Measurements from ENCODE around the gene STX5. TPM values are rescaled to one million over a fixed set of nuclear protein-coding genes. Genes with fewer than 3 reads are reported as not detected.
"Not testable (repeated sequence)": the region's sequence is repeated elsewhere in the genome, so short reads cannot be mapped to it uniquely, and the experiment has no call there.

Gene STX5
- total and polyA plus RNA-seq, 4 donors: 19.8 to 47.6 (median 37.7) TPM

- Histone ChIP-seq H3K27ac (ENCODE audit: low read depth in 1 of 2, low read length in 1 of 2) (no peak overlapping the region), H3K9me3 (ENCODE audit: control insufficient read depth in 4 of 4, insufficient read depth in 3 of 4, low read length in 3 of 4) (no peaks in the 10 kb centered on the region), H3K27me3 (ENCODE audit: control insufficient read depth in 3 of 3, insufficient read depth in 3 of 3, low read length in 2 of 3) (no peaks in the 10 kb centered on the region), H3K4me3 (no peak overlapping the region), H3K36me3 (ENCODE audit: control insufficient read depth in 4 of 4, insufficient read depth in 4 of 4, low read length in 4 of 4) (no peaks in the 10 kb centered on the region), H3K4me1 (ENCODE audit: control insufficient read depth in 5 of 5, insufficient read depth in 5 of 5, low read length in 5 of 5) (peaks cover 0 to 10% (median 4%) of the 10 kb centered on the region in 5 donors), H3K9ac (ENCODE audit: insufficient read depth in 1 of 2, low read length in 2 of 2) (no peak overlapping the region)
- ATAC-seq (ENCODE audit: insufficient read depth, low FRiP score) (no peak), DNase-seq (no peak)
- TF ChIP-seq CTCF (IDR thresholded peaks at IDR 0.05; ENCODE audit: control extremely low read depth, extremely low read depth): no peak
- 92 to 98% methylated on average over 3 of the region's 3 CpGs for WGBS, 2 donors
These were observed 12.3 kb upstream of the STX5 start for GRCh38 chr11:62844154-62844553.

GRCh38 chr11:62843466-62843865, 11.6 kb upstream of the STX5 start:
- H3K36me3 ChIP-seq (ENCODE audit: control insufficient read depth in 4 of 4, insufficient read depth in 4 of 4, low read length in 4 of 4): no peaks in the 10 kb centered on the region
- 97 to 98% methylated on average over 3 of the region's 3 CpGs for WGBS, 2 donors
- no peaks in the 10 kb centered on the region for H3K27me3 ChIP-seq (ENCODE audit: control insufficient read depth in 3 of 3, insufficient read depth in 3 of 3, low read length in 2 of 3)
- no peak overlapping the region for H3K9ac ChIP-seq (ENCODE audit: insufficient read depth in 1 of 2, low read length in 2 of 2)
- DNase-seq: no peak
- H3K27ac ChIP-seq (ENCODE audit: low read depth in 1 of 2, low read length in 1 of 2): no peak overlapping the region
- no peak overlapping the region for H3K4me3 ChIP-seq
- TF ChIP-seq CTCF (IDR thresholded peaks at IDR 0.05; ENCODE audit: control extremely low read depth, extremely low read depth): no peak
- ATAC-seq (ENCODE audit: insufficient read depth, low FRiP score): no peak
- no peaks in the 10 kb centered on the region for H3K9me3 ChIP-seq (ENCODE audit: control insufficient read depth in 4 of 4, insufficient read depth in 3 of 4, low read length in 3 of 4)
- peaks cover 0 to 17% (median 5%) of the 10 kb centered on the region in 5 donors for H3K4me1 ChIP-seq (ENCODE audit: control insufficient read depth in 5 of 5, insufficient read depth in 5 of 5, low read length in 5 of 5)

- Histone ChIP-seq H3K4me1 (ENCODE audit: control insufficient read depth in 5 of 5, insufficient read depth in 5 of 5, low read length in 5 of 5) (peaks cover 0 to 17% (median 5%) of the 10 kb centered on the region in 5 donors), H3K27ac (ENCODE audit: low read depth in 1 of 2, low read length in 1 of 2) (peak overlapping the region; percentile 37 to 94), H3K9ac (ENCODE audit: insufficient read depth in 1 of 2, low read length in 2 of 2) (peak overlapping the region in 1 of 2 donors; percentile 94)
- not testable (repeated sequence) for DNase-seq; H3K27me3 ChIP-seq (ENCODE audit: control insufficient read depth in 3 of 3, insufficient read depth in 3 of 3, low read length in 2 of 3); ATAC-seq (ENCODE audit: insufficient read depth, low FRiP score); H3K36me3 ChIP-seq (ENCODE audit: control insufficient read depth in 4 of 4, insufficient read depth in 4 of 4, low read length in 4 of 4); H3K4me3 ChIP-seq; H3K9me3 ChIP-seq (ENCODE audit: control insufficient read depth in 4 of 4, insufficient read depth in 3 of 4, low read length in 3 of 4)
- 88 to 90% methylated on average over 9 of the region's 9 CpGs for WGBS, 2 donors
These were observed 11.0 kb upstream of the STX5 start for GRCh38 chr11:62842891-62843290.

GRCh38 chr11:62842171-62842741, 10.4 kb upstream of the STX5 start:
- no peak for ATAC-seq (ENCODE audit: insufficient read depth, low FRiP score)
- WGBS, 2 donors: 3 to 5% methylated on average over 30 of the region's 30 CpGs
- TF ChIP-seq CTCF (IDR thresholded peaks at IDR 0.05; ENCODE audit: control extremely low read depth, extremely low read depth): no peak

More at GRCh38 chr11:62842171-62842741, 10.4 kb upstream of the STX5 start:
- DNase-seq: peak in 1 of 3 donors; percentile 52
- Histone ChIP-seq H3K27me3 (ENCODE audit: control insufficient read depth in 3 of 3, insufficient read depth in 3 of 3, low read length in 2 of 3) (no peaks in the 10 kb centered on the region), H3K4me1 (ENCODE audit: control insufficient read depth in 5 of 5, insufficient read depth in 5 of 5, low read length in 5 of 5) (peaks cover 0 to 17% (median 5%) of the 10 kb centered on the region in 5 donors), H3K4me3 (no peak overlapping the region), H3K9ac (ENCODE audit: insufficient read depth in 1 of 2, low read length in 2 of 2) (peak overlapping the region; percentile 67 to 94), H3K36me3 (ENCODE audit: control insufficient read depth in 4 of 4, insufficient read depth in 4 of 4, low read length in 4 of 4) (no peaks in the 10 kb centered on the region), H3K27ac (ENCODE audit: low read depth in 1 of 2, low read length in 1 of 2) (peak overlapping the region; percentile 90 to 94), H3K9me3 (ENCODE audit: control insufficient read depth in 4 of 4, insufficient read depth in 3 of 4, low read length in 3 of 4) (no peaks in the 10 kb centered on the region)
